GM21529 (cell line): Measurements from ENCODE around the gene WFDC2.
A peak's percentile ranks its signal among the peaks of the same experiment; 100 is the strongest.

Experiments
- ATAC-seq: cut with Tn5 transposase; IDR thresholded peaks from one replicate; pipeline ENCODE4 v1.9.1; 2021; ENCODE audit not compliant: unreplicated experiment

Gene WFDC2

GRCh38 chr20:45489083-45489531 lies 19.6 kb downstream of the WFDC2 start:
- ATAC-seq: no peak

GRCh38 chr20:45495501-45495941 lies 26.0 kb downstream of the WFDC2 start:
- ATAC-seq: no peak

- no peak for ATAC-seq
Observed at GRCh38 chr20:45496166-45496565, 26.6 kb downstream of the WFDC2 start.

GRCh38 chr20:45497971-45498494 lies 28.5 kb downstream of the WFDC2 start:
- ATAC-seq: no peak

GRCh38 chr20:45500022-45500421 lies 30.5 kb downstream of the WFDC2 start:
- ATAC-seq: no peak

GRCh38 chr20:45501600-45501999 lies 32.0 kb downstream of the WFDC2 start:
- no peak for ATAC-seq

GRCh38 chr20:45502561-45502960 lies 33.0 kb downstream of the WFDC2 start:
- ATAC-seq: no peak

- no peak for ATAC-seq
Observed at GRCh38 chr20:45503403-45503802, 33.9 kb downstream of the WFDC2 start.

- ATAC-seq: no peak
Observed at GRCh38 chr20:45506398-45506797, 36.8 kb downstream of the WFDC2 start.

- ATAC-seq: peak; percentile 42
Observed at GRCh38 chr20:45507011-45507820, 37.7 kb downstream of the WFDC2 start.

- ATAC-seq: no peak
Observed at GRCh38 chr20:45508068-45508886, 38.7 kb downstream of the WFDC2 start.

- ATAC-seq: no peak
Observed at GRCh38 chr20:45509091-45509490, 39.5 kb downstream of the WFDC2 start.

- ATAC-seq: no peak
Observed at GRCh38 chr20:45510242-45510862, 40.8 kb downstream of the WFDC2 start.

GRCh38 chr20:45515147-45515913 lies 45.8 kb downstream of the WFDC2 start, which contains the start of gene SPINT3:
TSS of gene SPINT3 (minus strand) at chr20:45515622. CDS start at chr20:45515608, 14 bp downstream.
- ATAC-seq: no peak

- no peak for ATAC-seq
Observed at GRCh38 chr20:45518282-45518681, 48.7 kb downstream of the WFDC2 start.

GRCh38 chr20:45523821-45524220 lies 54.3 kb downstream of the WFDC2 start:
- ATAC-seq: no peak

- no peak for ATAC-seq
Observed at GRCh38 chr20:45527294-45527693, 57.7 kb downstream of the WFDC2 start.
